ENCODE measurements around the gene GEN1.
A peak's percentile ranks its signal among the peaks of the same experiment; 100 is the strongest.

Gene GEN1

DNA sequence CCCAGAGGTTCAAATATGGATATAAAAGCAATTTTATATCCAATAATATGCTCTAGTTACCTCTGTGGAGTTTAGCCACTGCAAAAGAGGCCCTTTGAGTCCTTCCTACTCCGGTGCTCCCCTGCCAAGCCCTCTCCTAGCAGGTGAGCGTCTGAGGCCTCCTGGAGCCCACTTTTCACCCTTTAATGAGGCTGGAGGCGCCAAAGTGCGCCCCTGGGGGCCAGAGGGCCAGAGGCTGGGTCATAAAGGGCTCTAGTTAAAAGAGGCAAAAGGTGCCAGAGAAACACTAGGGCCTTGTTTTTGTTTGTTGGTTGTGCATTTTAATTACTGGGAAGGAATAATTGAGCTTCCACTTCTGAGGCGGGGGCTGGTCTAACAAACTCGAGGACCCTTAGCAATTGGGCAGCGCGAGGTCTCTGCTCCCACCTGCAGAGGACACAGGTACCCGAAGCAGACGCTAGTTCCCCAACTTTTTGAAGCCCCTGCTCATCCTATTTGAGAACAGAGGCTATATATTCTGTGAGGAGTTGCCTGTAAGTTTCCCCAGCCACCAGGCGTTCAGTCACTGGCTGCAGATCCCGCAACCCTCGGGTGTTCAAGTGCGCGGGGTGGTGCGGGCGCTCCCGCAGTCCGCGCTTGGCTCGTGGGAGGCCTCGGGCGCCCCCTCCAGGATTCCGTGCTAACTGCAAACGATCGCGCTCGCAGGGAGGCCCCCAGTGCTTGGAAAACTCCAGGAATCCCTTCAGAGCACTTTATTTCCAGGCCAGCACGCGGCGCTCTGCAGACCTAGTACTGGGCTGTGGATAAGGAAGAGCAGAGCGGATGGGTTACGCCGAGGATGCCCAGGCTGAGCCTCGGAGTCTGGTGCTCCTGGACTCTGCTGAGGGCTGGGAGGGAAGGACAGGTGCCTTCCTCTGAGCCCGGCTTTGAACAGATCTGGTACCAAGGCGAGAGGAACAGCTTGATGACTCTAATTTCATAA is 76.4 kb downstream of the GEN1 start:
- Histone ChIP-seq H3K4me3 (ENCODE audit: low read length) (0 out of 2 replicates have a peak overlapping the region, but pooled peaks have one; percentile 27), H3F3A (ENCODE audit: control insufficient read depth, insufficient read depth) (no peaks in the 10 kb centered on the region), H3K27me3 (ENCODE audit: control insufficient read depth, low read length) (peaks cover 15% of the 10 kb centered on the region), H3K79me2 (ENCODE audit: control insufficient read depth, low read length) (no peaks in the 10 kb centered on the region), H3K4me1 (ENCODE audit: control insufficient read depth, low read length) (peaks cover 9% of the 10 kb centered on the region), H3K36me3 (ENCODE audit: control insufficient read depth, low read length) (no peaks in the 10 kb centered on the region), H3K9me3 (ENCODE audit: control insufficient read depth, insufficient read depth, low read length) (no peaks in the 10 kb centered on the region), H3K4me2 (ENCODE audit: low read length) (peak overlapping the region; percentile 49), H3K27ac (ENCODE audit: low read depth, low read length) (no peak overlapping the region), H4K20me1 (ENCODE audit: control insufficient read depth, insufficient read depth, low read depth, low read length) (no peaks in the 10 kb centered on the region), H3K9me2 (replicated peaks; ENCODE audit: control insufficient read depth, low read length) (no peaks in the 10 kb centered on the region)
- peak; percentile 95 for TF ChIP-seq CTCF (IDR thresholded peaks at IDR 0.05; ENCODE audit: low read depth, low read length, poor library complexity, severe bottlenecking)
- TF ChIP-seq EZH2phosphoT487 (IDR thresholded peaks at IDR 0.05; ENCODE audit: borderline replicate concordance, low read length): no peak

GRCh38 chr2:17835516-17835915 is 81.6 kb downstream of the GEN1 start:
- H3K9me3 ChIP-seq (ENCODE audit: control insufficient read depth, insufficient read depth, low read length): no peaks in the 10 kb centered on the region
- H3K4me3 ChIP-seq (ENCODE audit: low read length): no peak overlapping the region
- H4K20me1 ChIP-seq (ENCODE audit: control insufficient read depth, insufficient read depth, low read depth, low read length): no peaks in the 10 kb centered on the region
- no peaks in the 10 kb centered on the region for H3K79me2 ChIP-seq (ENCODE audit: control insufficient read depth, low read length)
- no peaks in the 10 kb centered on the region for H3F3A ChIP-seq (ENCODE audit: control insufficient read depth, insufficient read depth)
- TF ChIP-seq EZH2phosphoT487 (IDR thresholded peaks at IDR 0.05; ENCODE audit: borderline replicate concordance, low read length) (no peak), CTCF (IDR thresholded peaks at IDR 0.05; ENCODE audit: low read depth, low read length, poor library complexity, severe bottlenecking) (no peak)
- no peaks in the 10 kb centered on the region for H3K9me2 ChIP-seq (replicated peaks; ENCODE audit: control insufficient read depth, low read length)
- H3K27me3 ChIP-seq (ENCODE audit: control insufficient read depth, low read length): peaks cover 15% of the 10 kb centered on the region
- H3K27ac ChIP-seq (ENCODE audit: low read depth, low read length): no peak overlapping the region
- no peaks in the 10 kb centered on the region for H3K36me3 ChIP-seq (ENCODE audit: control insufficient read depth, low read length)
- peaks cover 4% of the 10 kb centered on the region for H3K4me1 ChIP-seq (ENCODE audit: control insufficient read depth, low read length)
- no peak overlapping the region for H3K4me2 ChIP-seq (ENCODE audit: low read length)

Data from DOHH2 (cell line).